SU-DHL-6 (cell line): ENCODE results near the gene IQGAP3.

Experiments used
- H2AFZ ChIP-seq: fragments of 200-600 bp; sonication (generic); 2 replicates; pipeline ENCODE4 v1.6.1; 2014; ENCODE audit warnings: low read depth, mild to moderate bottlenecking, moderate library complexity, mixed read lengths, antibody characterized with exemption, low read length; ENCODE audit not compliant: severe bottlenecking
- H3F3A ChIP-seq: fragments of 200-600 bp; shearing (Covaris generic); 2 replicates; pipeline ENCODE4 v1.6.0; 2016; ENCODE audit warnings: antibody characterized with exemption, mild to moderate bottlenecking; ENCODE audit not compliant: insufficient read depth
- H3K27ac ChIP-seq: fragments of 200-600 bp; sonication (generic); 2 replicates; pipeline ENCODE4 v1.5.1; 2016; ENCODE audit warnings: low read depth, mild to moderate bottlenecking, low read length, moderate library complexity, mixed read lengths
- H3K27me3 ChIP-seq: fragments of 200-600 bp; sonication (generic), shearing (Covaris generic); 2 replicates; pipeline ENCODE4 v1.6.0; 2014; ENCODE audit warnings: mild to moderate bottlenecking, low read length
- H3K36me3 ChIP-seq: fragments of 200-600 bp; sonication (generic); 2 replicates; pipeline ENCODE4 v1.6.1; 2014; ENCODE audit warnings: mild to moderate bottlenecking, low read length, mixed read lengths
- H3K4me2 ChIP-seq: fragments of 300-600, 200-600 bp; shearing (Covaris generic), sonication (generic); 2 replicates; pipeline ENCODE4 v1.6.0; 2014; ENCODE audit warnings: low read length, low read depth, mild to moderate bottlenecking; ENCODE audit not compliant: poor library complexity, severe bottlenecking
- H3K4me3 ChIP-seq: fragments of 200-600 bp; sonication (generic); 2 replicates; pipeline ENCODE4 v1.5.1; 2014; ENCODE audit warnings: antibody characterized with exemption, low read length, mild to moderate bottlenecking, mixed read lengths; ENCODE audit not compliant: insufficient read depth, poor library complexity, severe bottlenecking
- H3K79me2 ChIP-seq: fragments of 200-600 bp; sonication (generic); 2 replicates; pipeline ENCODE4 v1.6.1; 2014; ENCODE audit warnings: mild to moderate bottlenecking, low read length, moderate library complexity; ENCODE audit not compliant: insufficient read depth
- H3K9ac ChIP-seq: fragments of 200-600 bp; sonication (generic); 2 replicates; pipeline ENCODE4 v1.7.0; 2014; ENCODE audit warnings: mild to moderate bottlenecking, low read length
- H3K9me2 ChIP-seq: fragments of 200-600 bp; sonication (generic); replicated peaks from 2 replicates; pipeline ENCODE4 v1.6.1; 2014; ENCODE audit warnings: low read length; ENCODE audit not compliant: insufficient read depth
- H3K9me3 ChIP-seq: fragments of 200-600 bp; sonication (generic); 2 replicates; pipeline ENCODE4 v1.6.1; 2014; ENCODE audit warnings: low read length, mixed read lengths; ENCODE audit not compliant: insufficient read depth
- H4K20me1 ChIP-seq: fragments of 200-600 bp; sonication (generic); 2 replicates; pipeline ENCODE4 v1.6.1; 2014; ENCODE audit warnings: low read depth, mild to moderate bottlenecking, antibody characterized with exemption, low read length, moderate library complexity, mixed read lengths
- EZH2phosphoT487 ChIP-seq: fragments of 200-600 bp; sonication (generic), shearing (Covaris generic); conservative IDR thresholded peaks from 2 replicates; pipeline ENCODE4 v1.6.1; 2018; ENCODE audit warnings: mild to moderate bottlenecking, antibody characterized with exemption, low read length, moderate library complexity, mixed read lengths
- TF ChIP-seq, protein P1 (sequence below): fragments of 200-600 bp; sonication (generic); IDR thresholded peaks from one replicate; pipeline ENCODE4 v1.5.1; 2017; ENCODE audit warnings: antibody characterized with exemption, mild to moderate bottlenecking, low read length, moderate library complexity; ENCODE audit not compliant: insufficient read depth, poor library complexity, severe bottlenecking

Gene IQGAP3

DNA sequence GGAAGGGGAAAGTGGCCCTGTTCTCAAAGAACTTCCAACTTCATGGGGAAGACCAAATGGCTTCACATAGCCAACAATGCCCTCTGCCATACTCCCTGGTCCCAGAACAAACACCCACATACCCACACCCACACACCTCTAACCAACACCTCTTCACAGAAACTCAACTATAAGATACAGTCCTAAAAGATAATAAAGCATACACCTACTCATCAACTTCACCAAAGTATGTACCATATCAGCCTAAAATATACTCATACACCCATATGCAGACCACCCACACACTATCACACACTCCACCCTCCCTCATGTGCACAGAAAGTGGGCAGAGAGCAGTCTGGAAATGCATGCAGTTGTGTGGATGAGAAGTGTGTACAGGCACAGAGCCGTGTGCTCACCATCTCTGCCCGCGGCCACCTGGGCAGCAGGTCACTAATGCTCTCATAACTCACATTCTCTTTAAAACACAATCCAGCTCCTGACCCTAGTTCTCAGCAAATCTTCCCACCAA lies 27.7 kb downstream of the IQGAP3 start:
- TF ChIP-seq, protein P1, sequence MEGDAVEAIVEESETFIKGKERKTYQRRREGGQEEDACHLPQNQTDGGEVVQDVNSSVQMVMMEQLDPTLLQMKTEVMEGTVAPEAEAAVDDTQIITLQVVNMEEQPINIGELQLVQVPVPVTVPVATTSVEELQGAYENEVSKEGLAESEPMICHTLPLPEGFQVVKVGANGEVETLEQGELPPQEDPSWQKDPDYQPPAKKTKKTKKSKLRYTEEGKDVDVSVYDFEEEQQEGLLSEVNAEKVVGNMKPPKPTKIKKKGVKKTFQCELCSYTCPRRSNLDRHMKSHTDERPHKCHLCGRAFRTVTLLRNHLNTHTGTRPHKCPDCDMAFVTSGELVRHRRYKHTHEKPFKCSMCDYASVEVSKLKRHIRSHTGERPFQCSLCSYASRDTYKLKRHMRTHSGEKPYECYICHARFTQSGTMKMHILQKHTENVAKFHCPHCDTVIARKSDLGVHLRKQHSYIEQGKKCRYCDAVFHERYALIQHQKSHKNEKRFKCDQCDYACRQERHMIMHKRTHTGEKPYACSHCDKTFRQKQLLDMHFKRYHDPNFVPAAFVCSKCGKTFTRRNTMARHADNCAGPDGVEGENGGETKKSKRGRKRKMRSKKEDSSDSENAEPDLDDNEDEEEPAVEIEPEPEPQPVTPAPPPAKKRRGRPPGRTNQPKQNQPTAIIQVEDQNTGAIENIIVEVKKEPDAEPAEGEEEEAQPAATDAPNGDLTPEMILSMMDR = no peak
- no peak overlapping the region for H3K4me2 ChIP-seq

DNA sequence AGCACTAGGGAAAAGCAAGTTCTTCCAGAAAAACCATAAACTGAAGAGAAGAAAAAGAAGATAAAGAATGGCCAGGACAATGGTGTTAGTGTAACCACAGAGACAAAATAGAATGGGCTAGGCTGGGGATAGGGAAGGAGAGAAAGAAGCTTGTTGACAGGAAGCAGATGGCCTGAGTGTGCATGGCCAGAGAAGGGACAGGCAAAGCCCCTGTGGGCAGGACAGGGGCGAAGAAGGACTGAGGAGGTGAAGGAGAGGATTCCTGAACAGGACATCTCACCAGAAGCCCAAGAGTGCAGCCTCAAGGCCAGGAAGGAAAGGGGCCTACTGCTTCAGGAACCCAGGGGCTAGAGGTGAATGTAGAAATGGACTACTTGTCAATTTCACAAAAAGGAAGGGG lies 29.3 kb downstream of the IQGAP3 start:
- no peak overlapping the region for H3K4me2 ChIP-seq
- H3K27me3 ChIP-seq = no peaks in the 10 kb centered on the region
- H2AFZ ChIP-seq = no peak overlapping the region
- no peaks in the 10 kb centered on the region for H3K9me2 ChIP-seq
- no peak overlapping the region for H3K9ac ChIP-seq
- H3K79me2 ChIP-seq = no peaks in the 10 kb centered on the region
- H3K27ac ChIP-seq = no peak overlapping the region
- no peaks in the 10 kb centered on the region for H3K36me3 ChIP-seq
- H3F3A ChIP-seq = no peaks in the 10 kb centered on the region
- H4K20me1 ChIP-seq = no peaks in the 10 kb centered on the region
- TF ChIP-seq EZH2phosphoT487 = no peak
- TF ChIP-seq, protein P1 = no peak
- H3K4me3 ChIP-seq = no peak overlapping the region
- H3K9me3 ChIP-seq = no peaks in the 10 kb centered on the region

More for the DNA sequence above, 27.7 kb downstream of the IQGAP3 start:
- no peak overlapping the region for H2AFZ ChIP-seq
- H3F3A ChIP-seq = no peaks in the 10 kb centered on the region
- no peak overlapping the region for H3K4me3 ChIP-seq
- no peak overlapping the region for H3K9ac ChIP-seq
- H3K36me3 ChIP-seq = no peaks in the 10 kb centered on the region
- H3K79me2 ChIP-seq = no peaks in the 10 kb centered on the region
- no peaks in the 10 kb centered on the region for H3K27me3 ChIP-seq
- H4K20me1 ChIP-seq = no peaks in the 10 kb centered on the region
- no peaks in the 10 kb centered on the region for H3K9me2 ChIP-seq
- no peak overlapping the region for H3K27ac ChIP-seq
- H3K9me3 ChIP-seq = no peaks in the 10 kb centered on the region

DNA sequence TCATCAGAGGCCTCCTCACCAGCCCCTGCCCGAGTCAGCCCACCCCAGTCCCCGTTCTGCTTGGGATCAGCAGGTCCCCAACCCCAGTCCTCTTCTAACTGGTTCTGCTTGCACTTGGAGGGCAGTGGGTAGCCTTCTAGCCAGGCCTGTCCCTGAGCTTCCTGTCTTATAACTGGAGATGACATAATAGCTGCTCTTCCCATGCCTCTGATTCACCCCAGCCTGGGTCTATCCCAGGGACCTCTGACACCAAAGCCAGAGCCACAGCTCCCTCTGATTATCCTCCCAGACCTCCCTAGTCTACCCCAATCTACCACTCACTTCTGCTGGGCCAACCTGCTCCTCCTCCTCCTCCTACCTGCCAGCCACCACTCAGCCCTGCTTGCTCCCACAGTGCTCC lies 31.4 kb downstream of the IQGAP3 start:
- H2AFZ ChIP-seq = no peak overlapping the region
- no peaks in the 10 kb centered on the region for H3K79me2 ChIP-seq
- H3F3A ChIP-seq = no peaks in the 10 kb centered on the region
- no peaks in the 10 kb centered on the region for H3K9me2 ChIP-seq
- no peak overlapping the region for H3K9ac ChIP-seq
- no peaks in the 10 kb centered on the region for H3K27me3 ChIP-seq
- H3K4me3 ChIP-seq = no peak overlapping the region
- TF ChIP-seq, protein P1 = no peak
- TF ChIP-seq EZH2phosphoT487 = no peak
- no peak overlapping the region for H3K4me2 ChIP-seq
- no peak overlapping the region for H3K27ac ChIP-seq
- no peaks in the 10 kb centered on the region for H3K36me3 ChIP-seq
- no peaks in the 10 kb centered on the region for H3K9me3 ChIP-seq
- H4K20me1 ChIP-seq = no peaks in the 10 kb centered on the region
